Neuronal stem cell (in vitro differentiated cells): ENCODE measurements around the gene TERC.
A peak's percentile ranks its signal among the peaks of the same experiment; 100 is the strongest.
"Not testable (repeated sequence)": the region's sequence is repeated elsewhere in the genome, so short reads cannot be mapped to it uniquely, and the experiment has no call there.

Source experiments
- DNase-seq: peaks from one replicate; pipeline ENCODE4 v3.0.0-alpha.2; 2013; ENCODE audit warnings: low spot score
- H2AFZ ChIP-seq: one replicate; pipeline ENCODE4 v1.6.1; 2013; ENCODE audit warnings: mild to moderate bottlenecking, low read length, inconsistent platforms
- H2AK5ac ChIP-seq: 2 replicates; pipeline ENCODE4 v1.6.1; 2013; ENCODE audit warnings: low read depth, mild to moderate bottlenecking, inconsistent platforms, low read length, moderate library complexity, mixed read lengths
- H2BK120ac ChIP-seq: 2 replicates; pipeline ENCODE4 v1.6.1; 2013; ENCODE audit warnings: low read depth, mild to moderate bottlenecking, inconsistent platforms, low read length, moderate library complexity, mixed read lengths
- H2BK12ac ChIP-seq: one replicate; pipeline ENCODE4 v1.6.1; 2013; ENCODE audit warnings: low read length, inconsistent platforms
- H2BK15ac ChIP-seq: 2 replicates; pipeline ENCODE4 v1.6.1; 2013; ENCODE audit warnings: mild to moderate bottlenecking, low read length, inconsistent platforms, mixed read lengths
- H2BK5ac ChIP-seq: one replicate; pipeline ENCODE4 v1.6.1; 2013; ENCODE audit warnings: inconsistent platforms, mild to moderate bottlenecking, low read length, moderate library complexity
- H3K14ac ChIP-seq: one replicate; pipeline ENCODE4 v1.6.1; 2013; ENCODE audit warnings: low read length, inconsistent platforms
- H3K18ac ChIP-seq: 2 replicates; pipeline ENCODE4 v1.6.1; 2013; ENCODE audit warnings: low read length, inconsistent platforms
- H3K23ac ChIP-seq: 2 replicates; pipeline ENCODE4 v1.6.1; 2013; ENCODE audit warnings: low read depth, mild to moderate bottlenecking, mixed read lengths, low read length, inconsistent platforms; ENCODE audit not compliant: poor library complexity
- H3K27ac ChIP-seq: replicated peaks from 3 replicates; pipeline ENCODE4 v1.5.1; 2013; ENCODE audit warnings: low read length, inconsistent platforms
- H3K27me3 ChIP-seq, 3 experiments: 2 replicates each; pipeline ENCODE4 v1.6.1; 2013; ENCODE audit warnings: low read length in 3 of 3, mild to moderate bottlenecking in 2 of 3, inconsistent platforms in 1 of 3, low read depth in 1 of 3, mixed read lengths in 1 of 3, moderate library complexity in 1 of 3; ENCODE audit not compliant: control insufficient read depth in 3 of 3, insufficient read depth in 3 of 3
- H3K36me3 ChIP-seq, 2 donors: replicated peaks in 1 of 2; 2 replicates each; pipeline ENCODE4 v1.6.1; 2013; ENCODE audit warnings: low read length in 2 of 2; ENCODE audit not compliant: control insufficient read depth in 2 of 2, insufficient read depth in 2 of 2
- H3K4ac ChIP-seq: 2 replicates; pipeline ENCODE4 v1.6.1; 2013; ENCODE audit warnings: inconsistent platforms, mild to moderate bottlenecking, low read length, moderate library complexity
- H3K4me1 ChIP-seq, 2 donors: 1 replicate in 1 of 2; 2 replicates in 1 of 2; pipeline ENCODE4 v1.6.1; 2013; ENCODE audit warnings: low read length in 2 of 2, low read depth in 1 of 2; ENCODE audit not compliant: control insufficient read depth in 2 of 2, insufficient read depth in 1 of 2
- H3K4me2 ChIP-seq: one replicate; pipeline ENCODE4 v1.6.1; 2013; ENCODE audit warnings: mild to moderate bottlenecking, low read length, inconsistent platforms; ENCODE audit not compliant: insufficient read depth, poor library complexity, severe bottlenecking
- H3K4me3 ChIP-seq, 2 donors: 2 replicates each; pipeline ENCODE4 v1.5.1; 2013; ENCODE audit warnings: low read length in 2 of 2, mild to moderate bottlenecking in 2 of 2, inconsistent platforms in 1 of 2, moderate library complexity in 1 of 2
- H3K79me1 ChIP-seq: one replicate; pipeline ENCODE4 v1.6.1; 2013; ENCODE audit warnings: low read depth, mild to moderate bottlenecking, inconsistent platforms, low read length, moderate library complexity
- H3K9ac ChIP-seq: one replicate; pipeline ENCODE4 v1.6.1; 2013; ENCODE audit warnings: mild to moderate bottlenecking, low read depth, low read length, inconsistent platforms; ENCODE audit not compliant: poor library complexity
- H3K9me3 ChIP-seq, 2 donors: replicated peaks in 1 of 2; 2 replicates each; pipeline versions ENCODE3 to v1.6.1; 2013; ENCODE audit warnings: low read length in 2 of 2, mild to moderate bottlenecking in 2 of 2, inconsistent platforms in 1 of 2, low read depth in 1 of 2, mixed read lengths in 1 of 2, moderate library complexity in 1 of 2; ENCODE audit not compliant: control insufficient read depth in 2 of 2, insufficient read depth in 1 of 2
- H4K8ac ChIP-seq: one replicate; pipeline ENCODE4 v1.6.1; 2013; ENCODE audit warnings: low read depth, mild to moderate bottlenecking, inconsistent platforms, low read length, moderate library complexity
- H4K91ac ChIP-seq: one replicate; pipeline ENCODE4 v1.6.1; 2013; ENCODE audit warnings: low read length, low read depth, mild to moderate bottlenecking, inconsistent platforms; ENCODE audit not compliant: poor library complexity
- WGBS, 2 donors: extraction: QIAGEN DNeasy Blood & Tissue Kit; methylation state at CpG; one replicate each; pipeline ENCODE4 v1.1.7; 2013; ENCODE audit warnings: missing lambda C conversion rate in 2 of 2, mixed read lengths in 1 of 2; ENCODE audit not compliant: insufficient read length in 2 of 2, insufficient replicate concordance in 1 of 2; ENCODE audit errors: extremely low coverage in 2 of 2; 5-methylcytosine and 5-hydroxymethylcytosine counted together

TERC gene

GRCh38 chr3:169746924-169747323, 17.9 kb downstream of the TERC start:
- Histone ChIP-seq H2BK12ac (peak overlapping the region; percentile 76), H4K91ac (no peak overlapping the region), H3K18ac (peak overlapping the region; percentile 63), H3K9ac (peak overlapping the region; percentile 4), H3K4me2 (no peak overlapping the region), H3K4me1 (no peaks in the 10 kb centered on the region), H3K23ac (no peak overlapping the region), H3K4me3 (no peak overlapping the region), H3K36me3 (no peaks in the 10 kb centered on the region), H2BK5ac (no peak overlapping the region), H2BK15ac (peak overlapping the region; percentile 61), H2AFZ (no peak overlapping the region), H2AK5ac (no peak overlapping the region), H3K79me1 (no peaks in the 10 kb centered on the region), H3K9me3 (no peaks in the 10 kb centered on the region), H3K27ac (no peak overlapping the region), H3K27me3 (peaks cover 0 to 21% (median 0%) of the 10 kb centered on the region in 3 experiments), H4K8ac (no peak overlapping the region), H2BK120ac (no peak overlapping the region), H3K14ac (no peak overlapping the region), H3K4ac (no peak overlapping the region)
- DNase-seq, result no peak
- WGBS, 2 donors, result no CpG with 5 or more reads among the region's 6 CpGs

- peaks cover 0 to 16% (median 0%) of the 10 kb centered on the region in 3 experiments for H3K27me3 ChIP-seq
These were observed 20.4 kb downstream of the TERC start for GRCh38 chr3:169744366-169745054.

GRCh38 chr3:169739067-169739466, 25.8 kb downstream of the TERC start:
- no peak for DNase-seq
- H3K9me3 ChIP-seq, result no peaks in the 10 kb centered on the region
- no peak overlapping the region for H2BK120ac ChIP-seq
- no peaks in the 10 kb centered on the region for H3K36me3 ChIP-seq
- no peak overlapping the region for H4K91ac ChIP-seq
- H3K4me2 ChIP-seq, result no peak overlapping the region
- no peak overlapping the region for H3K18ac ChIP-seq
- H3K79me1 ChIP-seq, result no peaks in the 10 kb centered on the region
- H3K4me3 ChIP-seq, result no peak overlapping the region
- no peak overlapping the region for H2AK5ac ChIP-seq
- H3K9ac ChIP-seq, result no peak overlapping the region
- no peak overlapping the region for H2AFZ ChIP-seq
- H2BK15ac ChIP-seq, result no peak overlapping the region
- no peak overlapping the region for H3K23ac ChIP-seq
- H3K4ac ChIP-seq, result no peak overlapping the region
- no peaks in the 10 kb centered on the region for H3K4me1 ChIP-seq
- H3K27ac ChIP-seq, result no peak overlapping the region
- no peak overlapping the region for H3K14ac ChIP-seq
- H2BK12ac ChIP-seq, result no peak overlapping the region
- H4K8ac ChIP-seq, result no peak overlapping the region
- WGBS, 2 donors, result no CpG with 5 or more reads among the region's 2 CpGs
- H2BK5ac ChIP-seq, result no peak overlapping the region
- H3K27me3 ChIP-seq, result no peaks in the 10 kb centered on the region

More at GRCh38 chr3:169744366-169745054, 20.4 kb downstream of the TERC start:
- Histone ChIP-seq H3K23ac (no peak overlapping the region), H3K27ac (no peak overlapping the region), H2BK15ac (no peak overlapping the region), H3K18ac (no peak overlapping the region), H4K8ac (no peak overlapping the region), H3K9me3 (no peaks in the 10 kb centered on the region), H3K4ac (no peak overlapping the region), H2AK5ac (no peak overlapping the region), H2BK120ac (no peak overlapping the region), H3K9ac (no peak overlapping the region), H2BK5ac (no peak overlapping the region), H3K4me2 (no peak overlapping the region), H3K4me1 (no peaks in the 10 kb centered on the region), H3K36me3 (no peaks in the 10 kb centered on the region), H3K14ac (no peak overlapping the region), H2AFZ (no peak overlapping the region), H2BK12ac (no peak overlapping the region), H4K91ac (no peak overlapping the region), H3K79me1 (no peaks in the 10 kb centered on the region), H3K4me3 (no peak overlapping the region)
- DNase-seq, result peak; percentile 31
- no CpG with 5 or more reads among the region's 1 CpG for WGBS, 2 donors

GRCh38 chr3:169731857-169732256, 33.0 kb downstream of the TERC start:
- H3K18ac ChIP-seq, H3K4me1 ChIP-seq, H3K36me3 ChIP-seq, H3K14ac ChIP-seq, H2BK5ac ChIP-seq, H2BK120ac ChIP-seq, H3K4me2 ChIP-seq, H4K91ac ChIP-seq, H2AK5ac ChIP-seq, H3K4ac ChIP-seq, H3K4me3 ChIP-seq, H3K79me1 ChIP-seq, DNase-seq, H2AFZ ChIP-seq, H2BK12ac ChIP-seq, H3K23ac ChIP-seq, H3K27me3 ChIP-seq, H3K9ac ChIP-seq, H4K8ac ChIP-seq, H2BK15ac ChIP-seq, H3K9me3 ChIP-seq, H3K27ac ChIP-seq: not testable (repeated sequence)
